OCI-M1 (cell line): Measurements from ENCODE around the gene DIS3.
"Not testable (repeated sequence)": the region's sequence is repeated elsewhere in the genome, so short reads cannot be mapped to it uniquely, and the experiment has no call there.

ENCODE experiments used
- DNase-seq: peaks from one replicate; lab custom pipeline; 2025; lab: John Stamatoyannopoulos, UW

The DIS3 gene

GRCh38 chr13:72781451-72782439, at the start of gene DIS3, which contains the start of gene PIBF1:
Gene DIS3 (minus strand): TSS chr13:72781900. CDS start chr13:72781832, 68 bp downstream.
Gene PIBF1 (plus strand): TSS chr13:72782133. CDS start chr13:72783470, 1,337 bp downstream.
- DNase-seq: peak; percentile 99

GRCh38 chr13:72823724-72824123, 42.0 kb upstream of the DIS3 start:
- DNase-seq: no peak

GRCh38 chr13:72823081-72823480, 41.4 kb upstream of the DIS3 start:
- DNase-seq: no peak

- no peak for DNase-seq
Measured at GRCh38 chr13:72820898-72821279, 39.2 kb upstream of the DIS3 start.

- DNase-seq: no peak
Measured at GRCh38 chr13:72820156-72820897, 38.6 kb upstream of the DIS3 start.

- DNase-seq: peak; percentile 56
Measured at GRCh38 chr13:72808917-72809500, 27.3 kb upstream of the DIS3 start.

GRCh38 chr13:72806514-72806913, 24.8 kb upstream of the DIS3 start:
- DNase-seq: not testable (repeated sequence)

- peak; percentile 84 for DNase-seq
Measured at GRCh38 chr13:72805676-72806346, 24.1 kb upstream of the DIS3 start.

- DNase-seq: no peak
Measured at GRCh38 chr13:72804301-72804700, 22.6 kb upstream of the DIS3 start.

GRCh38 chr13:72798817-72799216, 17.1 kb upstream of the DIS3 start:
- DNase-seq: no peak

GRCh38 chr13:72792640-72793039, 10.9 kb upstream of the DIS3 start:
- no peak for DNase-seq

GRCh38 chr13:72788831-72789230, 7.1 kb upstream of the DIS3 start:
- DNase-seq: no peak

- DNase-seq: not testable (repeated sequence)
Measured at GRCh38 chr13:72784679-72785078, 3.0 kb upstream of the DIS3 start.

- DNase-seq: peak; percentile 35
Measured at GRCh38 chr13:72782717-72783116, 1.0 kb upstream of the DIS3 start.

GRCh38 chr13:72774019-72774418, 7.7 kb downstream of the DIS3 start:
- DNase-seq: no peak

- DNase-seq: no peak
Measured at GRCh38 chr13:72763411-72763810, 18.3 kb downstream of the DIS3 start.

GRCh38 chr13:72760189-72760588, 21.5 kb downstream of the DIS3 start:
- no peak for DNase-seq

GRCh38 chr13:72757792-72758535, 23.7 kb downstream of the DIS3 start:
- DNase-seq: no peak

- DNase-seq: no peak
Measured at GRCh38 chr13:72754111-72754510, 27.6 kb downstream of the DIS3 start.

GRCh38 chr13:72751220-72751619, 30.5 kb downstream of the DIS3 start:
- DNase-seq: no peak

- DNase-seq: no peak
Measured at GRCh38 chr13:72745260-72745659, 36.4 kb downstream of the DIS3 start.
